Choroid plexus epithelial cell (primary cell): Measurements from ENCODE around the gene EPHX1.
A peak's percentile ranks its signal among the peaks of the same experiment; 100 is the strongest.

ENCODE experiments used
- DNase-seq: peaks from one replicate; pipeline ENCODE4 v3.0.0-alpha.2; 2010; ENCODE audit warnings: low read depth
- H3K4me3 ChIP-seq: 2 replicates; pipeline ENCODE4 v1.5.1; 2011; ENCODE audit warnings: low read depth, mild to moderate bottlenecking, control low read depth, low read length, moderate library complexity
- CTCF ChIP-seq: conservative IDR thresholded peaks from 2 replicates; pipeline ENCODE4 v1.5.1; 2011; ENCODE audit warnings: low read depth, mild to moderate bottlenecking, control low read depth, inconsistent platforms, low read length, moderate library complexity

EPHX1 gene

DNA sequence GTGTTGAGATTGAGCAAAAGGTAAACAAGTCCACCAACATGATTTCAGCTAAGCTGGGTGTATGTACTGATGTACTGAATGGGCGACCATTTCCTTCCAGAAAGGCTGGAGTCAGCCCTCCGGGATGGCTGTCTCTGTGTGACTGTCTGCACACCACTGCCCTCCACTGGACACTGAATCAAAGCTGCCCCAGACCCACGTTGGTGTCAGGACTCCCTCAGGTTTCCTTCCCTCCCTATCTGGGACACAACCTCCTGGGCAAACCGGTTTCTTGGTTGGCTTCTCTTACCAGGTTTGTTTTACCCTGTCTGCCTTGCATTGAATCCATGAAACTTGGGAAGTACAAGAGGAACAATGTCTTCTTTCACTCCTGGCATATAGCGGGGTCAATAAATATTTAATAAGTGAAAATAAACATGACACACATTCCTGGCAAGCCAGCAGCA, 37.6 kb upstream of the EPHX1 start:
- peak; percentile 94 for DNase-seq
- TF ChIP-seq CTCF, result peak; percentile 99

DNA sequence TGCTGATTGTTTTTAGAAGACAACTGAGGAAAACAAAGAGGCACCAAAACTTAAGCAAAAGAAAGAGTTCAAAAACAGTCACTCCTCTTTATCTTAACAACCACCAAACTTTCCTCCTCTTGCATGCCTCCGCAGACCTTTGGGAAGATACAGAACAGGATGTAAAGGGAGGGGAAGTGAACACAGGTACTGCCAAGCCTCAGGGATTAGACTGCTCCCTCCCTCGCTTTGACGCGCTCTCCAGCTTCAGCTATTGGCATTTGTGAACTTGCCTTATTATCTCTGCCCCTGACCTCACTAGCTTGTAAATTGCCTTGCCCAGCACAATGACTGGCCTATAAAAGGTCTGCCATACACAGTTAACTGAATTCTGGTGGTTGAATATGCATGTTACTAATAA, 37.1 kb upstream of the EPHX1 start:
- H3K4me3 ChIP-seq, result no peak overlapping the region
- DNase-seq, result no peak
- no peak for TF ChIP-seq CTCF

More for the DNA sequence above, 37.6 kb upstream of the EPHX1 start:
- H3K4me3 ChIP-seq, result peak overlapping the region; percentile 1

DNA sequence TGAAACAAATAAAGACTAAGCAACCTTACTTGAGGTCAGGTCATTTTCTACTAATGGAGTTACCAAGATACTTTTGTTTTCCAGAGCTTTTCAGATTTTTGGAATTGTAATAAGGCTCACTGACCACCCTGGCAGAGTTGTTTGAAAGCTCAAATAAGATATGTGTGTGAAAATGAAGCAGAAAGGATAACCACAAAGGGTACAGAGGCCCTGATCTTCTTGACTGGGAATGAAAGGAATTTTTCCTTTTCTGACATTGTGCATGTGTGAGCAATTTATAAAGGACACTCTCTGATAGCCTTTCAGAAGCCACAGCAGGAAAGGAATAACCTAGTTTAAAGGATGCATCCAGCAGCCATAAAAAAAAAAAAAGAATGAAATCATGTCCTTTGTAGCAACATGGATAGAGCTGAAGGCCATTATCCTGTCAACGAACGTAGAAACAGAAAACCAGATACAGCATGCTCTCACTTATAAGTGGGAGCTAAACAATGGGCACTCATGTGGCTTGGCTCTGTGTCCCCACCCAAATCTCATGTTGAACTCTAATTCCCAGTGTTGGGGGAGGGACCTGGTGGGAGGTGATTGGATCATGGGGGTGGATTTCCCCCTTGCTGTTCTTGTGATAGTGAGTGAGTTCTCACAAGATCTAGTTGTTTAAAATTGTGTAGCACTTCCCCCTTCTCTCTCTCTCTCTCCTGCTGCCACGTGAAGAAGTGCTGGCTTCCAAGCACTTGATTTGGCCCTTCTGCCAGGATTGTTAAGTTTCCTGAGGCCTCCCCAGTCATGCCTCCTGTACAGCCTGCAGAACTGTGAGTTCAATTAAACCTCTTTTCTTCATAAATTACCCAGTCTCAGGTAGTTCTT, 35.4 kb upstream of the EPHX1 start:
- no peak for DNase-seq
- TF ChIP-seq CTCF, result no peak

DNA sequence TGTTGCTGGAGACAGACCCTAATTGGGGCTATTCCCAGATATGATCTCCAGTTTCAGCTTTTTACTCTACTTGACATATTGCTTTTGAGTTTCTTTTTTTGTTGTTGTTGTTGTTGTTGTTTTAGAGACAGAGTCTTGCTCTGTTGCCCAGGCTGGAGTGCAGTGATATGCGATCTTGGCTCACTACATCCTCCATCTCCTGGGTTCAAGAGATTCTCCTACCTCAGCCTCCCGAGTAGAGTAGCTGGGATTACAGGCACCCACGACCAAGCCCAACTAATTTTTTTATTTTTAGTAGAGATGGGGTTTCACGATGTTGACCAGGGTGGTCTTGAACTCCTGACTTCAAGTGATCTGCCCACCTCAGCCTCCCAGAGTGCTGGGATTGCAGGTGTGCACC, 33.6 kb upstream of the EPHX1 start:
- H3K4me3 ChIP-seq, result no peak overlapping the region
- DNase-seq, result no peak
- TF ChIP-seq CTCF, result no peak

More for the DNA sequence above, 35.4 kb upstream of the EPHX1 start:
- no peak overlapping the region for H3K4me3 ChIP-seq

GRCh38 chr1:225777058-225777582, 32.8 kb upstream of the EPHX1 start:
- peak overlapping the region; percentile 95 for H3K4me3 ChIP-seq
- DNase-seq, result peak; percentile 23
- TF ChIP-seq CTCF, result no peak

GRCh38 chr1:225777583-225778336, 32.2 kb upstream of the EPHX1 start, which contains the start of gene SRP9:
Gene SRP9, plus strand, starts transcription at chr1:225777826. Its CDS starts 115 bp downstream, at chr1:225777941.
- peak; percentile 99 for DNase-seq
- peak; percentile 91 for TF ChIP-seq CTCF

More at GRCh38 chr1:225777583-225778336, 32.2 kb upstream of the EPHX1 start, which contains the start of gene SRP9:
- H3K4me3 ChIP-seq, result peak within 1 kb of the TSS; percentile 95
